GM19372 (cell line): ENCODE measurements around the gene AKAP6.
A peak's percentile ranks its signal among the peaks of the same experiment; 100 is the strongest.
"Not testable (repeated sequence)": the region's sequence is repeated elsewhere in the genome, so short reads cannot be mapped to it uniquely, and the experiment has no call there.

ENCODE experiments used
- ATAC-seq: cut with Tn5 transposase; IDR thresholded peaks from one replicate; pipeline ENCODE4 v1.9.1; 2021; ENCODE audit warnings: mild to moderate bottlenecking, low read depth, moderate library complexity; ENCODE audit not compliant: unreplicated experiment

AKAP6 gene

DNA sequence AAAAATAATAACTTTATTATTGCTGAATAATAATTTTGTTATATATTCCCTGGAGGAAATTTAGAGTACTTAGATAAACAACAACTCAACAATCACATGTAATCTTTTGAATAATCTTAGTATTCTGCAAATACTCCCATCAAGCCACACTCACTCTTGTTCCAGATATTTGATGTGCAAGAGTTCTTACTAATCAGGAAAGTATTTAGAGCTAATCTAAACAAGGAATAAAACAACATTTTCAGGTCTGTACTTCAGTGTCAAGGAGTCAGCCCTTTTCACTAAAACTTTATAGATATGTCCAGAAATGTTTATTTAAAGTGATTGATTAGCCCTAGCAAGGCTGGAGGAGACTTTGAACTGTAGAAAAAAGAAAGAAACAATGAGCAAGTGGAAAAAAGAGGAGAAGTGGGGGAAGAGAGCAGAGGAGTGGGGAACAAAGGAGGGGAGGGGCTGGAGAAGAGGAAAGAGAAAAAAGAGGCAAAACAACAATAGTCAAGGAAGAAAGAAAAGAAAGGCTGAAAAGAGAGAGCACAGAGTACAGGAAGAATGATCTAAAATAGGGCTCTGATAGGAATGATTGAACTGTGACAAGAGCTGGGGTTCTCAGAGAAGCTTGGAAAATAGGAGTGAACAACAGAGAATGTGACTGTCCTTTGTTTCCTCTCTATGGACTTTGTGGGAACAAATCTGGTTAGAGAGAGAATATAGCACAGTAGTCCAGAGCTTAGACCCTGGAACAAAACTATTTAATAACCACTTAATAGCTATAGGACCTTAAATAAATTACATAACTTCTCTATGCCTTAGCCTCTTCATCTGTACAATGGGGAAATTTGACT lies 238.7 kb downstream of the AKAP6 start:
- ATAC-seq: no peak

DNA sequence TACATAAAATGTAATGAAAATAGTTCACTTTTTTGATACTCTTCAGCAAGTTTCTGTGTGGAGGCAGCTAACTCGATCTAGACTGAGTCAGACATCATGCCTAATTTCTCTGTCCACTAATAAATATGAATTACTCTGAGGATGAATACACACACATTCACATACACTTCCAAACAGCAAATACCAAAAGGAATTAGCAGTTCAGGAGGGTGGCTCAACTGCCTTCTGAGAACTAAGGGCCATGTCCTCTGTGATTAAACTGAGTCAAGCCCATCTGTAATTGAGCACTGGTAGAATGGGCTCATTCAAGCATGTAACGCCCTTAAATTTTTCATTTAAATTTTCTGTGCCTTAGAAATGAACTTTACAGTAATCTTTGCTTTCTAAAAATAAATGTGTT lies 242.5 kb downstream of the AKAP6 start:
- no peak for ATAC-seq

DNA sequence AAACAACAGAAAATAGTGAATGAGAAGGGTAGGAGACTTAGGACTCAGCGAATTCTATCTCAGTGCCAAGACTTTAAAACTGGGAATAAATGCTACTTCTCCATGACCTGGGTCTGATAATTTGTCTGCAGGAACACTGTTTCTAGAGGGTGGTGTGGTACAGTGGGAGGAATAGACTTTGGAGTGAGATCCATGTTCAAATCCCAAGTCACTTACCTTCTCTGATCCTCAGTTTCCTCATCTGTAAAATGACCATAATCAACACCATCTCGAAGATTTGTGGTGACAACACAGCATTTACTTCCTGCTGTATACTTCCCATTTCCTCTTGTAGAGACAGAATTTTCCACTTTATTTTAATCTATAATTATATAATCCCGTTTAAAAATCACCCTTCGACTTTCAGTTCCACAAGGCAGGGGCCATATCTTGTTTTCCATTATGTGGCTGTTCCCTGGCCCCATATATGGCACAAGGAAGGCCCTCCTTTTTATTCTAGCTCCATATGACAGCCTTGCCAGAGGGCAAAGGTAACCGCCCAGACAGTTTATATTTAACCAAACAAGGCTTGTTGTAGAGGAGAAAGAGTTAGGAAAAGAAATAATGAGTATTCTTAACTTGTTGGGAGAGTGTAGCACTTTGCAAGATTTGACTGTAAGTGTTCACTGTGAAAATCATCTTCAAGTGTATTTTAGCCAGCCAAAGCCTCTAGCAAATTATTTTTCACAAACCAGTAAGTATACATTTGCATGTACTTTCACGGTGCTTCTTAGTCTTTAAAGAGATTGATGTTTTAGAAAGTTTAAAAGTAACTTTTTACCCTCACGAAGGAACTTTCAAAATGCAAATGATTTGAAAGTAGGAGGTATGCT lies 243.1 kb downstream of the AKAP6 start:
- ATAC-seq: no peak

DNA sequence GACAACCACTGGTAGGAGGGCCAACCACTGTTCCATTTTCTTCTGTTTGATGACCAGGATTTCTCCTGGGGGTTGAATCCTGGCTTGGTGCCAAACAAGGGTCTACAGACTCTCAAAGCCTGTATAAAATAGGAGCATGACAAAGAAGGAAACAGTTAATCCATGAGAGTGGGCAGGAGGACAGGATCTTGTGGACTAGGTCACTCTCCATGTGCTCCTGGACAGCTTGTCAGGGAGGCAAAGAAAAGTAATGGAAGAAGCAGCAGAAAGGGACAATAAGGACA lies 243.7 kb downstream of the AKAP6 start:
- ATAC-seq: no peak

DNA sequence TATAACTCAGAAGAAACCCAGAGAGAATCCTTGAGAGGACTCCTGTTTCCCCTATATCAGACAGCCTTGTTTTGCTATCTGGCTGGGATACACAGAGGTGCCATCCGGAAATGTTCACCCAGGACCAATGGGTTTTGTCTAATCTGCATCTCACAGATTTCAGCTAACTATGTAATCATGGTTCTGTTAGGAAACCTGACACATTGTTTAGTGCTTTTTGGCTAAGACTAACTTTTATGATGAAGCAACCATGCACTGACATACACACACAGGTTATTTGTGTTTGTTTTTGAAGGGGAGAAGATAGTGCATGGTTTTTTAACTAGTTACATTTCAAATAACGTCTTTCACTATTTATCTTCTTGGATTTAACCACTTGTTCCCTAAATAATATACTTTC lies 245.2 kb downstream of the AKAP6 start:
- ATAC-seq: no peak

DNA sequence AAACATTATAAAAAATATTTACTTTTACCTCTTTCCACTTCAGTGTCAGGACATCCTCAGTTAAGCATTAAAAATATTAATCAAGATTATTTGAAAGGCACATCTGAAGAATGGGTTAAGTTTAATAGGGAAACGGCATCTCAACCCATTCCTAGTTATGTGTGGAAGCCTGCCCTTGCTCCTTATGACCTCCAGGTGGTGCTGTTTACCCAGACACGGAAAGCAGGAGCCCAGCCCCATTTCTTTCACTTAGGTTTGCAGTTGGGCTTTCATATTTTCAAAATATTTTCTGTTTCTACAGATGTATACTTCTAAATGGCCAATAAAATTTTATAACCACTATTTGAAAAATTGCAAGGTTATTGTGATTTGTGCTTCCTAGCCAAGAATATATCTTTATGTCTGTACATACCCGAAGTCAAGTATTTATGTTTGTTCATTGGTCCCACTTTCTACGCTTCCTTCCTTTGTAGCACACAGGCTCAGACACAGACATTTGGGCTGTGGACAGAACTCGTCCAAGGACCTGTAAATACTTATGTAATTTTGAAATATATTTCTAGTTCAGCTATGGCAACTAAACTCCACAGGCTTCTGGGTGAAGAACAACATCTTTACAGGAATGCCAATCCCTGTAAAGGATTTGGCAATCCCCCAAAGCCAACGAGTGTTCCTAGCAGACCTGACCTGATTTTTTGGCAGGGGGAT lies 247.1 kb downstream of the AKAP6 start:
- ATAC-seq: peak; percentile 69

DNA sequence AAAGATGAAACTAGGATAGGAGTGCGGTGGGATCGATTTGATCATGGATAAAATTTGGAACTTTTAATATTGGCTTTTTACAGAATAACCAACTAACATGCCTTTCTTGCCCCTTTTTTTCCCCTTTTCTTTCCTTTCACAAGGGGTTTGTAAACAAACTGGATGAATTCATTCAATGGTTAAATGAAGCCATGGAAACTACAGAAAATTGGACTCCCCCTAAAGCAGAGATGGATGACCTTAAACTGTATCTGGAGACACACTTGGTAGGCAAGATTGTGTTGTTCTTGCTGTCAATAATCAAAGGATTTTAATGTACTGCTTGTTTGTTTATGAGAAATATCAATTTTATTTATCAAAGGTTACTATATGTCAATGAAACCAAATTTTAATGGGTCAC lies 247.9 kb downstream of the AKAP6 start:
- no peak for ATAC-seq

DNA sequence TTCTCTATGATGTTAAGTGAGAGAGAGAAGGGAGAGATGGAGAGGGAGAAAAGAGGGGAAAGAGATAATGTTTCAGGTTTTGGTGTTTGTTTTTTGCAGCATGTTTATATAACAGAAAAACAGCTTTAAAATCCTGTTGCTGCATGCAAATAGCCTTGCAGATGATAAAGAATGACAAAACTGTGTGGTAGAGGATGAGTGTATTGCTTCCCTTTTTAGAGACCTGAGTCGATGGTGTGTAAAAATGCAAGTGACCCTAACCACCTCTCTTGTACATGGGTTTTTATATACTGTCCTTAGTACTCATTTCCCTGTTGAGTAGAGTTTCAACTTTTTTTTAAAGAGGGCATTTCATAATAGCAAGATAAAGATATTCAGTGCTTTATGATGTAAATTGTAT lies 249.1 kb downstream of the AKAP6 start:
- no peak for ATAC-seq

DNA sequence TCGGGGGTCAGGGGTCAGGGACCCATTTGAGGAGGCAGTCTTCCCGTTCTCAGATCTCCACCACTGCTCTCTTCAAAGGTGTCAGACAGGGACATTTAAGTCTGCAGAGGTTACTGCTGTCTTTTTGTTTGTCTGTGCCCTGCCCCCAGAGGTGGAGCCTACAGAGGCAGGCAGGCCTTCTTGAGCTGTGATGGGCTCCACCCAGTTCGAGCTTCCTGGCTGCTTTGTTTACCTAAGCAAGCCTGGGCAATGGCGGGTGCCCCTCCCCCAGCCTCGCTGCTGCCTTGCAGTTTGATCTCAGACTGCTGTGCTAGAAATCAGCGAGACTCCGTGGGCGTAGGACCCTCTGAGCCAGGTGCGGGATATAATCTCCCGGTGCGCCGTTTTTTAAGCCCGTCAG lies 254.3 kb downstream of the AKAP6 start:
- ATAC-seq: not testable (repeated sequence)

DNA sequence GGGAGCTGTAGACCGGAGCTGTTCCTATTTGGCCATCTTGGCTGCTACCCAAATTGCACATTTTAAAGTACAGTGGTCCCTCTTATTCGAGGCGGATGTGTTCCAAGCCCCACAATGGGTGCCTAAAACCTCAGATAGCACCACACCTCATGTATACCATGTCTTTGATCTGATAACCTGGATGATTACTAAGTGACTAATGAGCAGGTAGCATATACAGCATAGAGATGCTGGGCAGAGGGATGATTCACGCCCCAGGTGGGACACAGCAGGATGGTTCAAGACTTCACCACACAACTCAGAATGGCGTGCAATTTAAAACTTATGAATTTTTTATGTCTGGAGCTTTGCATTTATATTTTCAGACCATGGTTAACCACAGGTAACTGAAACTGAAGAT lies 255.0 kb downstream of the AKAP6 start:
- no peak for ATAC-seq

DNA sequence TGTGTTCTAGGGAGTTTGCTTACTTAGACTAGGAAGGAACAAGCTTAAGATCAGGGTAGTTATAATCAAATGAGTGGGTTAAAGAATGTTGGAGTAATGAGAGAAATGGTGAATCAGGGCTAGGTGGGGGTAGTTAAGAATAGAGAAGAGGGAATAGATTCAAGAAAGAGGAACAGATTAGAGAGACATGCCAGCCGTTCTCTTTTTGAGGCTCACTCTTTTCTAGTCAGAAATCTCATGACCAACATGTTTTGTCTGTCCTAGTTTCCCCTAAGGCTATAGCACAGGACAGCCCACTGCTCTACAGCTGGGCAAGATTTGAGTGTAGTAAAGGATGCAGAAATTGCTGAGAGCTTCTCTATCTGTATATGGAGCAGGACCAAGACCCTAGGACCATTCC lies 258.4 kb downstream of the AKAP6 start:
- no peak for ATAC-seq

DNA sequence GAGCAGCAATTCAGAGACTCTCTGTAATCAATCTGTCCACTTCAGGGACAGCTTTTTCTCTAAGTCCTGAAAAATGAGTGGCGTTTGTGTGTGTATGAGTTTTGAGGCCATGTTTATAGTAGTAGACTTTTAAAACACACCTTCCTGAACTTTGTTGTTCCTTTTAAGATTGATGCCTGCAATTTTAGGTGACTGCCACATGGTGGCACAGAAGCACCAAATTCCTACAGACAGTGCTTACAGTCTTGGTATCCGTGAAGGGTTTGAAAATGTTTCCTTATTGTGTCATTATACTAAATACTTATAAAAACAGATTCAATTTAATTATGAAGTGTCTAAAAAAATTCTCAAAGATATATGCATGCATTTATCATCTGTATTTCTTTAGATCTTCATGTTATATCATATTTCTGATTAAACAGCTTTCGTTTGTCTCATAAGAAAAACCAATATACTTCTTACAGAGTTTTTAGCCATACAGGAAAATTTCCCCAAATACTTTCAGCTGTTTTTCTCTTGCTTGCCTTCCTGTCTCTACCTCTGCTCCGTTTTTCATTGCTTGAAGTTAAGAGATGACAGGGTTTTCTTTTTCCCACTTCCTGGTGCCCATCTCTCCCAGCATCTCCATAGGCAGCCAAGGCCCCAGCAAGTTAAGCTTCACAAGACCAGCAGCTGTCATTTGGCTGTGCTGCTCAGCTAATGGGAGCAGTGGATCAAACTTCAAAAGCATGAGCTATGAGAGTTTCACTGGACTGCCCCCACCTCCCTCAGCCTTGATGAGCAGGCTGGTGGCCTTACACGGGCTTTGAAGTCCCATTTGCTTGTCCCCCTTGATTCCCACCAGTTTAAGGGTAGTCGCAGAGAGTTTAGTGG lies 259.6 kb downstream of the AKAP6 start:
- no peak for ATAC-seq

DNA sequence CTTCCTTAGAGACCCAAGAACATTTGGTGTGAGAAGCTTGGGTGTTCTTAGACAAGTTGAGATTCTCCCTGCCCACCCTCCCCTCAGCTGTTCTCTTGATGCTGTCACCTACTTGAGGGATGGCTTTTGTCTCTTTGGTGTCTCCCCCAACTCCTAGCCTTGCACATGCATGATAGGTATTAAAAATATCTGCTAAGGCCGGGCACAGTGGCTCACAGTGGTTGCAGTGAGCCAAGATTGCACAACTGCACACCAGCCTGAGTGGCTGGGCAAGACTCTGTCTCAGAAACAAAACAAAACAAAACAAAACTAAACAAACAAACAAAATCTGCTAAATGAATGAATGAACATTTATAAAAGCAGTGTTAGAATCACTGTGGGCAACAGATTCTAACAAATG lies 261.1 kb downstream of the AKAP6 start:
- ATAC-seq: no peak

DNA sequence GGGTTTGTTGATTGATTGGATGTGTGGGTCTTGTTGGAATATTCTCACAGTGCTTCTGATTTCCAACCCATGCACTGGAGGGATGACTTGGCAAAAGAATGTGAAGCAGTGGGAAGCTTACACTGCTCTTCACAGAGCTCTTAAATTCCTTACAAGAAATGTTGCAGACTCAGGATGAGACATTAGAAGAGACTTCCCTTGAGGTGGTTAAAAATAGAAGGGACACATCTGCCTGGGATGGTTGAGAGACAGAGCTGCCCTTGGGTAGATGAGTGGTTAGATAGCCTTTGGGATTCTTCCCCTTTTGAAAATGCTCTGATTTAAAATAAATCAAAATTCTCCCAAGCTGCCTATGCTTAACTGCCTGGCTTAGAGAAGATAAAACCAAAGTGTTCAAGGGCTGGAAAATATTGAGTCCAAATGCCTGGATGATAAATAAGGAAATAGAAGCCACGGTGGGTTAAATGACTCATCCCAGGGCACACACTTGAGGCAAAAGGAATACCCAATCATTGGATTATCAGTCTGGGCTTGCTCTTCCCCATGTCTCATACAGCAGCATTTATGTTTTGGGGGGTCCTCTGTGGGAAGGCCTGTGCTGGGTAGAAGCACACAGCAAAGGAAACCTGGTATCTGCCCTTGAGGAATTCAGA lies 264.3 kb downstream of the AKAP6 start:
- ATAC-seq: no peak

DNA sequence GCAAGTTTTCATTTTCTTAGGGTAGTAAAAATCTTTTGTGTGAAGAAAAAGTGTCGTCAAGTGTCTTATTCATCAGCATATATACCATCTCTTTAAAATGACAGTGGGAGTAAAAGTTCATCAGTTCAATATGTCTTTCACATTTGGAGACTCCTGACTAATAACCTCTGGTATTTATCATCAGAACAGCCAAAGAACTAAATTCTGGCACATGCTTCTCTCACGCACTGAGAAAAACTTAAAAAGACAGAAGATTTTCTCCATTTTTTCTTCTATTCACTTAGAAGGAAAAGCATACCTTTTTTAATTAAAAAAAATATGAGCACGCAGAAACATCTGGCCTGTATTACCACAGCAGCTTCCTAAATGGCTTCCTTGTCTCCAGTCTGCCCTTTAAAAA lies 265.7 kb downstream of the AKAP6 start:
- no peak for ATAC-seq

DNA sequence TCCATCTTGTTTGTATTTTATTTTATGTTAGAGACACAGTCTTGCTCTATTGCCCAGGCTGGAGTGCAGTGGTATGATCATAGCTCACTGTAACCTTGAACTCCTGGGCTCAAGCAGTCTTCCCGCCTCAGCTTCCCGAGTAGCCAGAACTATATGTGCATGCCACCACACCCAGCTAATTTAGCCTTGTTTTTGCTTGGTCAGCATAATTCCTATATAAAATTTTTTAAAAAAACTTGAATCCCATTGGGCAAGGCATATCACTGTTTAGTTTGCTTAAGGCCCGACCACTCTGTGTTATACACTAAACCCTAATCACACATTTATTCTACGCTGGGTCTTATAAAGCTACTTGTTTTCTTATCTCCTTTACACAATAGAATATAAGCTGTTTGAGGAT lies 266.4 kb downstream of the AKAP6 start:
- ATAC-seq: no peak

DNA sequence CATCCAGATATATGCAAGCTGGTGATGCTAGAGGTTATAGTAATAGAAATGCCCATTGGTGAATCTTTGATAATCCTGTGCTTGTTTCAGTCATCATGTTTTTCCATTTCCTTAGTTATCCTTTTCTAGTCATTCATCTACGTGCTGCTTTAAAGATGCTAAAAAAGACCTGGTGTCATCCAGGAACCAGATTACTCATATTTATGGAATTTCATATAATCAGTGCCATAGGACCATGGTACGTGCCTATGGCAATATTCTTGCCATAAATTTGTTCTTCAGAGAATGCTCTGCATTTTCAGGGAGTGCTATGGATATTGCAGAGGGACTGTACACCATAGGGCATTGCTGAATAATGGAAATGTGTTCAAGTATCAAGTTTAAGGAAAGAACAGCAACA lies 267.3 kb downstream of the AKAP6 start:
- no peak for ATAC-seq

DNA sequence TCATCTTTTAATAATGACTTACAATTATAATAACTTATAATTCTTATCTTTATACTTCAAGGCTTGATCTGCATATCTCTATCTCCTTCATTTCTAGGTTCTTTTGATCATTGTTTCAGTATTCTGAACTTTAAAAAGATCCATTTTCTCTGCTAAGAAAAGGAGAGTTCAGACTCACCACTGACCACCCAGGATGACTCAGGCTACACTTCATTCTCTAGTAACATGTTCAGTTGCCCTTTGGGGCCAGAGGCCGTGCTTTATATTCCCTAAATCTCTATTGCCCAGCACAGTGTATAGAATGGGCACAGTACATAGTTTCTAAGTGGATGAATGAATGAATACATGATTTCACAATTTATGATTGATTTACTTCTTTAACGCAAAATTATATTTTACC lies 268.7 kb downstream of the AKAP6 start:
- ATAC-seq: no peak

DNA sequence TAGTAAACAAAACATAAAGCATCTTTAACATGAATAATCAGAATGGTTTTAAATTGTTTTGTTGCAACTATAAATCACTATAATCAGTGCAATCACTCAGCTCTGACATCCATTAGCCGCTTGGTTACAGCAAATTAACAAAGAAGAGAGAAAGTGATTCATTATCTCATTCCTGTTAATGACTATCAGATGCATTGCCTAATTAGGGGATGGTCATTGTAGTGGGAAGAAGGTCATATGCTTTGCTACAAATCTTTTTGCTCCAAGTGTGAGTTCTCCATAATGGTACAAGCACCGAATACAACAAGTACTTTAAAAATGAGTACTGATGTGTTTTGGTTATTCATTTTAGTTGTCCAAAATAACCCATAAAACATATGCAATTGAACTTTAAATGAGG lies 272.0 kb downstream of the AKAP6 start:
- no peak for ATAC-seq

DNA sequence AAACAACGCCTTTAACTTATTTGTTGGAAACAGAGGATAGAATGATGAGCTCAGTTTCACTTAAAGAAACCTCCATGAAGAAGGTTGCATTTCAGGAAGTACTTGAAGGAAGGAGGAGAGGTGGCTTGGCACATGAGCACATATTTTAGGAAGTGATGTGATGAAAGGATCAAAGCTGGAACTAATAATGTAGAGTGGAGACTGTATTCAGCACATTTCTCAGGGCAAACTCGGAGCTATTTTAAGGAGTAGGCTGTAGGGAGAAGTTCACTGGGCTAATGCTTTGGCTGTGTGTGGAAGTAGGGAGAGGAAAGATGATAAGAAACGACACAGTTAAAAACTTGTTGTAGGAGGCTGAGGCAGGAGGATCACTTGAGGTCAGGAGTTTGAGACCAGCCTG lies 272.8 kb downstream of the AKAP6 start:
- no peak for ATAC-seq
